CD8-positive, alpha-beta memory T cell (primary cell): ENCODE measurements around the gene C3orf62. TPM values are rescaled to one million over a fixed set of nuclear protein-coding genes. Genes with fewer than 3 reads are reported as not detected.

Experiments used
- CTCF ChIA-PET: fragments of 350-600 bp; sonication (Branson Sonifier 250); formaldehyde crosslinking; loops from one replicate; lab custom pipeline; 2021; ENCODE audit warnings: antibody characterized with exemption; lab: Charles Lee
- POLR2A ChIA-PET: fragments of 350-600 bp; sonication (Branson Sonifier 250); formaldehyde crosslinking; loops from one replicate; lab custom pipeline; 2021; ENCODE audit warnings: antibody characterized with exemption; lab: Charles Lee
- DNase-seq, 5 donors: peaks; one replicate each; pipeline versions ENCODE4 v3.0.0 to v3.0.0-alpha.2; 2020 to 2022; ENCODE audit warnings: mixed read lengths in 1 of 5
- H3K27ac ChIP-seq: one replicate; pipeline ENCODE4 v1.7.0; 2013; ENCODE audit warnings: low read depth, mild to moderate bottlenecking, low read length, moderate library complexity
- H3K27me3 ChIP-seq: 2 replicates; pipeline ENCODE4 v1.7.0; 2013; ENCODE audit warnings: low read length, mild to moderate bottlenecking; ENCODE audit not compliant: insufficient read depth, poor library complexity, severe bottlenecking
- H3K36me3 ChIP-seq: 2 replicates; pipeline ENCODE4 v1.7.0; 2013; ENCODE audit warnings: mild to moderate bottlenecking, low read length, moderate library complexity; ENCODE audit not compliant: insufficient read depth
- H3K4me1 ChIP-seq: 2 replicates; pipeline ENCODE4 v1.7.0; 2013; ENCODE audit warnings: mild to moderate bottlenecking, low read length, moderate library complexity; ENCODE audit not compliant: insufficient read depth
- H3K4me3 ChIP-seq: 2 replicates; pipeline ENCODE4 v1.7.0; 2013; ENCODE audit warnings: mild to moderate bottlenecking, low read length
- H3K9me3 ChIP-seq: 2 replicates; pipeline ENCODE4 v1.7.0; 2013; ENCODE audit warnings: mild to moderate bottlenecking, low read length
- H3K27ac Mint-ChIP-seq, 8 donors: one replicate each; pipeline ENCODE4 v1.8.0; 2020 to 2021; ENCODE audit warnings: mixed read lengths in 8 of 8, mild to moderate bottlenecking in 6 of 8, inconsistent platforms in 3 of 8, moderate library complexity in 3 of 8
- H3K27me3 Mint-ChIP-seq, 2 donors: one replicate each; pipeline ENCODE4 v1.8.0; 2020 to 2021; ENCODE audit warnings: mixed read lengths in 2 of 2, mild to moderate bottlenecking in 1 of 2, moderate library complexity in 1 of 2
- H3K36me3 Mint-ChIP-seq, 3 donors: one replicate each; pipeline ENCODE4 v1.8.0; 2020 to 2021; ENCODE audit warnings: mixed read lengths in 3 of 3, inconsistent platforms in 1 of 3, mild to moderate bottlenecking in 1 of 3
- H3K4me1 Mint-ChIP-seq, 3 donors: one replicate each; pipeline ENCODE4 v1.8.0; 2020 to 2021; ENCODE audit warnings: mixed read lengths in 3 of 3, inconsistent platforms in 1 of 3, mild to moderate bottlenecking in 1 of 3
- H3K4me3 Mint-ChIP-seq, 7 donors: one replicate each; pipeline ENCODE4 v1.8.0; 2020 to 2021; ENCODE audit warnings: mixed read lengths in 7 of 7, mild to moderate bottlenecking in 6 of 7, moderate library complexity in 4 of 7, inconsistent platforms in 2 of 7
- H3K9me3 Mint-ChIP-seq, 5 donors: one replicate each; pipeline ENCODE4 v1.8.0; 2020 to 2022; ENCODE audit warnings: mixed read lengths in 5 of 5, mild to moderate bottlenecking in 3 of 5, moderate library complexity in 2 of 5, inconsistent platforms in 1 of 5
- polyA plus RNA-seq: library from polyadenylated mRNA; unstranded; fragments of 300-500 nt; fragmentation: Illumina TruSeq; gene quantifications from one replicate; pipeline ENCODE4 v1.2.3, GENCODE V29; 2021
- total RNA-seq, 2 experiments: library from RNA; stranded (reverse); gene quantifications; one replicate each; pipeline ENCODE4 v1.2.3, GENCODE V29; 2021

The C3orf62 gene
- total and polyA plus RNA-seq, 3 experiments from 2014 or later = 1.8 to 6.6 (median 6.1) TPM

DNA sequence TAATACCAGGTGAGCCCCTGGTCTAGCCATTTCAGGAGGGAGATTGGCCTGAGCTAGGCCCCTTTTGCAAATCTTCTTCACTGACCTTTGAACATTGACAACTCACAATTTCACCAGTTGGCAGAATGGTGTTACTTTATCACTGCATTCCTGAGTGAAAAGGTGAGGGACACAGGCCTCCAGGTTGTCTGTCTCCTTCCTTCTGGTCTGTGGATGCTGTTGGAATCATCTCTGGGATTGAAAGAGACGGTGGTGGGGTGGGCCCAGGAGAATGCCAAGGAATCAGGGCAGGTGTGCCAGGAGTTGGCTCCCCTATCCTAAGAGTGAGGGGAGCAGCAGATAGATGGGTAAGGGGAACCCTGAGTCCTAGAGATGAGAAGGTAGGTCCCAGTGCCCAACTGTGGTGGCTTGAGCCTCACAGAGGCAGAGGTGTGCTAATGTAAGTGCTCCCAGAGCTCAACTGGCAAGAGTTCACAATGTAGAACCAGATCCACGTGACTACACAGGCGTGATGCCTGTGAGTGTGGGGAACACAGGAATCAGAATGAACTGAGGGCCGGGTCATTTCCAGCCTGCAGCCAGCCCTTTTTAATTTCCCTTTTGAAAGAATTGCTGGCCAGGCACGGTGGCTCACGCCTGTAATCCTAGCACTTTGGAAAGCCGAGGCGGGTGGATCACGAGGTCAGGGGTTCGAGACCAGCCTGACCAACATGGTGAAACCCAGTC lies 11.2 kb downstream of the C3orf62 start:
- H3K4me1 ChIP-seq = no peaks in the 10 kb centered on the region
- H3K27ac ChIP-seq = no peak overlapping the region
- H3K27me3 ChIP-seq = no peaks in the 10 kb centered on the region
- H3K27ac Mint-ChIP-seq = no peak overlapping the region
- H3K4me1 Mint-ChIP-seq = no peaks in the 10 kb centered on the region
- H3K4me3 ChIP-seq = no peak overlapping the region
- no peaks in the 10 kb centered on the region for H3K9me3 ChIP-seq
- ChIA-PET CTCF (interaction anchor here (0.7 kb wide), 1 partner anchor 12 kb away, joined by 3 read pairs; no protein-coding TSS in a partner anchor), POLR2A (no interaction called here)
- no peak overlapping the region for H3K4me3 Mint-ChIP-seq
- no peaks in the 10 kb centered on the region for H3K27me3 Mint-ChIP-seq
- no peaks in the 10 kb centered on the region for H3K9me3 Mint-ChIP-seq
- H3K36me3 ChIP-seq = no peaks in the 10 kb centered on the region
- DNase-seq = no peak
- peaks cover 0 to 15% (median 2%) of the 10 kb centered on the region in 3 donors for H3K36me3 Mint-ChIP-seq

DNA sequence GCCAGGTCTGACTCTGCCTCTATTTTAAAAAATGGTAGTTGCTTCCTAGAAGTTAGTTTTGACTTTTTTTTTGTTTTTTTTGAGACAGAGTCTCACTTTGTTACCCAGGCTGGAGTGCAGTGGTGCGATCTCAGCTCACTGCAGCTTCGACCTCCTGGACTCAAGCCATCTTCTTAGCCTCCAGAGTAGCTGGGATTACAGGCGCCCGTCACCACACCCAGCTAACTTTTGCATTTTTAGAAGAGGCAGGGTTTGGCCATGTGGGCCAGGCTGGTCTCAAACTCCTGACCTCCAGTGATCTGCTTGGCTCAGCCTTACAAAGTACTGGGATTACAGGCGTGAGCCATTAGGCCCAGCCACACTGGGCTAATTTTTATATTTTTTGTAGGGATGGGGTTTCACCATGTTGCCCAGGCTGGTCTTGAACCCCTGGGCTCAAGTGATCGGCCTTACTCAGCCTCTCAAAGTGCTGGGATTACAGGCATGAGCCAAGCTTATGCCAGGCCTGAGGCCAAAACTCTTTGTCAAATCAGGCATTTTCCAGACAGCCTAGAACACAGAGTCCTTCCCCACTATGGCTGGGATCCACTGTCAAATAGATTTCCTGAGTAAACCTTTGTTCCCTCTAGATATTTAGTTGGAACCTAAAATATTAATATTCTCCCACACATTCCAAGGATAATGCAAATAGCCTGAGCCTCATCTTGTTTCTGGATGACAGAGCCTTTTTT lies 13.7 kb downstream of the C3orf62 start:
- DNase-seq = no peak
- H3K27me3 ChIP-seq = no peaks in the 10 kb centered on the region
- H3K9me3 ChIP-seq = no peaks in the 10 kb centered on the region
- H3K27ac Mint-ChIP-seq = no peak overlapping the region
- no peaks in the 10 kb centered on the region for H3K27me3 Mint-ChIP-seq
- H3K4me1 Mint-ChIP-seq = no peaks in the 10 kb centered on the region
- no peak overlapping the region for H3K4me3 ChIP-seq
- peaks cover 0 to 2% (median 0%) of the 10 kb centered on the region in 3 donors for H3K36me3 Mint-ChIP-seq
- no peak overlapping the region for H3K4me3 Mint-ChIP-seq
- no peaks in the 10 kb centered on the region for H3K4me1 ChIP-seq
- no peak overlapping the region for H3K27ac ChIP-seq
- H3K36me3 ChIP-seq = no peaks in the 10 kb centered on the region
- CTCF ChIA-PET = no interaction called here
- H3K9me3 Mint-ChIP-seq = no peaks in the 10 kb centered on the region
- POLR2A ChIA-PET = no interaction called here

DNA sequence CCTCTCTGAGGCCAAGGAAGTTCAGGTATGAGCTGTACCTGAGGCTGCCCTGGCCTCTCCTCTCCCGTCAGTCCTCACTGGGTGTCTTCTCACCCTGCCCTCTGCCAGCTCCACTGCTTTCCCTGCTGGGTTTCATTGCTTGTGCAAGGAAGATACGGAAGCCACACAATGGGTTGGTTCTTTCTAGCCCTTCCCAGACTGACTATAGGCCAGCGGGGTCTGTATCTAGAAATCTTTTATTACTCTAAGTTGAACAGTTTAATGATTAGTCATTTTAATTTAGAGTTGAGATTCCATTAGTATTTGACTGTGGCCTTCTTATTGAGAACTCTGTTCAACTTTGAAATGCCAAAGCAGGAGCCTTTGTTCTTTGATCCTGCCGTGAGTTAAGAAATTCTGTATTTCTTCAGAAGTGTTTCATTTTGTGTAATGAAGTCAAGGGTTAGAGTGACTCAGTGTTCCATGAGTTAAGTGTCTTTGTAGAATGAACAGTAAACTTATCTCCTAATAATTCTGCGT lies 16.2 kb downstream of the C3orf62 start:
- POLR2A ChIA-PET = no interaction called here
- no peaks in the 10 kb centered on the region for H3K9me3 Mint-ChIP-seq
- no peak overlapping the region for H3K27ac ChIP-seq
- H3K4me1 Mint-ChIP-seq = no peaks in the 10 kb centered on the region
- no peaks in the 10 kb centered on the region for H3K27me3 ChIP-seq
- CTCF ChIA-PET = no interaction called here
- H3K4me3 ChIP-seq = no peak overlapping the region
- H3K9me3 ChIP-seq = no peaks in the 10 kb centered on the region
- no peak overlapping the region for H3K4me3 Mint-ChIP-seq
- H3K36me3 ChIP-seq = no peaks in the 10 kb centered on the region
- no peak for DNase-seq
- H3K27me3 Mint-ChIP-seq = no peaks in the 10 kb centered on the region
- no peaks in the 10 kb centered on the region for H3K36me3 Mint-ChIP-seq
- no peaks in the 10 kb centered on the region for H3K4me1 ChIP-seq
- no peak overlapping the region for H3K27ac Mint-ChIP-seq

DNA sequence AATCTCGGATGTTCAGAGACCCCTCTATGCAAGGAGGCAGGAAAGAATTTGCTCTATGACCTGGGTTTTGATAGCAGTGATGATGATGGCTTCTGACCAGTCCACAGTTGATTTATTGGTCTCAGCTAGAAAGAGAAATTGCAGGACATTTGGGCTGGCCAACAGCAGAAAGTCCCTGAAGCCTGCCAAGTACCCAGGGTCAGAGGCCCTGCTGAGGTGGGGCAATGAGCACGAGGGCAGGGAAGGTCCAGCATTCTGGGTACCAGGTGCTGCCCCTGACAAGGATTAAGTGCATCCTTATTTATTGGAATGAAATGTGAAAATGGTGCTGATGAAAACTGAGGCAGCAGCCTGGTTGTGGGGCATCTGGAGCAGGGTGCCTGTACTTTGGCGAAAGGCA lies 19.8 kb downstream of the C3orf62 start:
- Mint-ChIP-seq H3K27me3 (peaks cover 3 to 6% of the 10 kb centered on the region in 2 donors), H3K36me3 (peaks cover 0 to 2% (median 0%) of the 10 kb centered on the region in 3 donors), H3K27ac (peak overlapping the region in 1 of 8 donors; percentile 47), H3K4me1 (no peaks in the 10 kb centered on the region), H3K9me3 (no peaks in the 10 kb centered on the region), H3K4me3 (no peak overlapping the region)
- no peaks in the 10 kb centered on the region for H3K9me3 ChIP-seq
- H3K27ac ChIP-seq = no peak overlapping the region
- no peak overlapping the region for H3K4me3 ChIP-seq
- no peaks in the 10 kb centered on the region for H3K36me3 ChIP-seq
- DNase-seq = no peak
- CTCF ChIA-PET = no interaction called here
- H3K27me3 ChIP-seq = no peaks in the 10 kb centered on the region
- POLR2A ChIA-PET = no interaction called here
- no peaks in the 10 kb centered on the region for H3K4me1 ChIP-seq

DNA sequence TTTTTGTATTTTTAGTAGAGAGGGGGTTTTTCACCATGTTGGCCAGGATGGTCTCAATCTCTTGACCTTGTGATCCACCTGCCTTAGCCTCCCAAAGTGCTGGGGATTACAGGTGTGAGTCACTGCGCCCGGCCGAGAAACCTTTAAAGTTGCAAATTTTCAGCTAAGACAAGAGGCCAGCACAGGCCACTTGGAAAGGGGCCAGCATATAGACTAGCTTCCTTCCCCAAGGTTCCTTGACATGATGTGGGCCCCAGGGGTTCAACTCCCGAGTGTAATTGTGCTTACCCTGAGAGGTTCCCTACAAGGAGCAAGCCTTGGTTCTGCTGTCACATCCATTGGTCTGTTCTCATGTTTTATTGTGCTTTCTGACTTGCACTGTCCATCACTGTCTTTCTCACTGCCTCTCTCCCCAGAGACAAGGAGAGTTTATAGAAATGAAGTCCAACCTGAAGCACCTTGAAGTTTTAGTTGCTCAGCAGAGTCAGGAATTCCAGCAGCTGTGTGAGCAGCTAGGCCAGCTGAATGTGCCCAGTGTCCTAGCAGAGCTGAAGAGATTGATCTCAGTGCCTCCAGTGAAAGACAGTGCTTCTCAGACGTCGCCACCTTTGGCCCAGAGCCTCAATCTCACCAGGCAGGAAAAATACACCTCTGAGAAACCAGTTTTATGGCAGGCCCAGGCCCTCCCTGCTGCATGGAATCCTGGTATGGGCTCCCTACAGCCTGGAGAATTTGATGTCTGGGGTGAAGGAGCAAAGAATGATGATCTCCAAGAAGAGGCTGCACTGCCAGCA lies 21.1 kb downstream of the C3orf62 start:
- Histone ChIP-seq H3K9me3 (no peaks in the 10 kb centered on the region), H3K4me3 (no peak overlapping the region), H3K36me3 (no peaks in the 10 kb centered on the region), H3K4me1 (no peaks in the 10 kb centered on the region), H3K27me3 (no peaks in the 10 kb centered on the region), H3K27ac (no peak overlapping the region)
- no peaks in the 10 kb centered on the region for H3K9me3 Mint-ChIP-seq
- H3K4me1 Mint-ChIP-seq = no peaks in the 10 kb centered on the region
- no peak overlapping the region for H3K27ac Mint-ChIP-seq
- no peak for DNase-seq
- peaks cover 3 to 6% of the 10 kb centered on the region in 2 donors for H3K27me3 Mint-ChIP-seq
- H3K4me3 Mint-ChIP-seq = no peak overlapping the region
- peaks cover 0 to 2% (median 0%) of the 10 kb centered on the region in 3 donors for H3K36me3 Mint-ChIP-seq
- POLR2A ChIA-PET = no interaction called here
- CTCF ChIA-PET = no interaction called here

DNA sequence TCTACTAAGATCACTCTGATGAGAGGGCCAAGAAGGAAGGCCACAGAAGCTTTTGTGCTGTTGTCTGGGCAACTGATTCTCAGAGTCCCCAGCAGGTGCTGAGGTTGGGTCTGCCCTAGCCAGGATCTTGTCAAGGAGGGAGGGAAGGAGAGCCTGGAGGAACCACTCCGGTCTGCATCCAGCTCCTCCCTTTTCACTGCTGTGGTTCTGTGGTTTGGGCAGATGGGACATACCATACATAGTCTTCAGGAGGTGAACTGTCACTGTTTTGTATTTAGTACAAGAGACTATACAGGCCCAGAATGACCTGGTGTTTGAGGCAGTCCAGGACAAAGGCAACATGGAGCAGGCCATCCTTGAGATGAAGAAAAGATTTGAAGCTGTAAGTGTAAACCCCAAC lies 21.9 kb downstream of the C3orf62 start:
- ChIA-PET POLR2A (no interaction called here), CTCF (interaction anchor here (0.6 kb wide), 1 partner anchor 695 kb away, joined by 3 read pairs; no protein-coding TSS in a partner anchor)
- Mint-ChIP-seq H3K36me3 (peaks cover 0 to 2% (median 0%) of the 10 kb centered on the region in 3 donors), H3K27ac (no peak overlapping the region), H3K4me1 (no peaks in the 10 kb centered on the region), H3K27me3 (peaks cover 3 to 6% of the 10 kb centered on the region in 2 donors), H3K4me3 (no peak overlapping the region), H3K9me3 (no peaks in the 10 kb centered on the region)
- Histone ChIP-seq H3K27me3 (no peaks in the 10 kb centered on the region), H3K4me1 (no peaks in the 10 kb centered on the region), H3K9me3 (no peaks in the 10 kb centered on the region), H3K27ac (no peak overlapping the region), H3K36me3 (no peaks in the 10 kb centered on the region), H3K4me3 (no peak overlapping the region)
- DNase-seq = no peak

DNA sequence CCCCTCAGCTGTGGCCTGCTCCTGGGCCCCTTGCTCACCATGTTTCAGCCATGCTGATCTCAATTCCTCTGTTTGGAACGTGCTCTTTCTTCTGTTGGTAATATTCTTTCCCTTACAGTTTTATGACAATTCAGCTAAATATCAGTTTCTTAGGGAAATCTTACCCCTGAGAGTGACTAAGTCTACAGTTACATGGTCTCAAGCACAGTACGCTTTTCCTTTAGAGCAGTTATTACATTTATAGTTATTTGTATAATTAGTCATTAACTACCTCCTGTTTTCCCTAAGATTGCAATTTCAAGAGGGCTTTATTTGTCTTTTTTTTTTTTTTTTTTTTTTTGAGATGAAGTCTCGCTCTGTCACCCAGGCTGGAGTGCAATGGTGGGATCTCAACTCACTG lies 23.5 kb downstream of the C3orf62 start:
- H3K4me1 Mint-ChIP-seq = no peaks in the 10 kb centered on the region
- Histone ChIP-seq H3K36me3 (no peaks in the 10 kb centered on the region), H3K4me1 (no peaks in the 10 kb centered on the region), H3K9me3 (no peaks in the 10 kb centered on the region), H3K27me3 (no peaks in the 10 kb centered on the region), H3K27ac (no peak overlapping the region), H3K4me3 (no peak overlapping the region)
- H3K9me3 Mint-ChIP-seq = no peaks in the 10 kb centered on the region
- DNase-seq = no peak
- CTCF ChIA-PET = interaction anchor here (0.7 kb wide), 1 partner anchor 1873 kb away, joined by 4 read pairs; the partner anchor contains the start of gene PTPN23
- no peak overlapping the region for H3K4me3 Mint-ChIP-seq
- H3K27me3 Mint-ChIP-seq = peaks cover 3 to 6% of the 10 kb centered on the region in 2 donors
- POLR2A ChIA-PET = no interaction called here
- peaks cover 0 to 2% (median 0%) of the 10 kb centered on the region in 3 donors for H3K36me3 Mint-ChIP-seq
- H3K27ac Mint-ChIP-seq = no peak overlapping the region
